Keratinocyte (primary cell): Measurements from ENCODE around the gene URB2. TPM values are rescaled to one million over a fixed set of nuclear protein-coding genes. Genes with fewer than 3 reads are reported as not detected.

Source experiments
- DNase-seq: peaks from one replicate; pipeline ENCODE4 v3.0.0-alpha.2; 2011; ENCODE audit warnings: low read depth, missing footprints, low spot score
- FAIRE-seq: peaks from 2 replicates; lab custom pipeline; 2011; peaks lifted over from hg19 to GRCh38; lab: Jason Lieb, UNC
- H2AFZ ChIP-seq: 2 replicates; pipeline ENCODE4 v1.6.0; 2012; ENCODE audit warnings: low read length, control low read depth, inconsistent platforms; ENCODE audit not compliant: control insufficient read depth
- H3K27ac ChIP-seq: 2 replicates; pipeline ENCODE4 v1.5.1; 2011; ENCODE audit warnings: low read length; ENCODE audit not compliant: control insufficient read depth, insufficient read depth
- H3K27me3 ChIP-seq: 3 replicates; pipeline ENCODE4 v1.6.0; 2011; ENCODE audit warnings: low read length; ENCODE audit not compliant: control insufficient read depth, insufficient read depth; ENCODE audit errors: extremely low read depth
- H3K36me3 ChIP-seq, 2 experiments: 2 replicates in 1 of 2; 3 replicates in 1 of 2; pipeline ENCODE4 v1.5.1; 2011; ENCODE audit warnings: low read length in 2 of 2, mild to moderate bottlenecking in 1 of 2; ENCODE audit not compliant: control insufficient read depth in 2 of 2, insufficient read depth in 2 of 2; ENCODE audit errors: extremely low read depth in 1 of 2
- H3K4me1 ChIP-seq: 3 replicates; pipeline ENCODE4 v1.5.1; 2011; ENCODE audit warnings: low read length; ENCODE audit not compliant: control insufficient read depth, insufficient read depth; ENCODE audit errors: extremely low read depth
- H3K4me2 ChIP-seq: 3 replicates; pipeline ENCODE4 v1.6.0; 2011; ENCODE audit warnings: low read depth, low read length; ENCODE audit not compliant: control insufficient read depth, insufficient read depth; ENCODE audit errors: extremely low read depth
- H3K4me3 ChIP-seq, 3 experiments: fragments of 200-600 bp in 1 of 3; sonication (generic) in 1 of 3; 2 replicates in 2 of 3; 3 replicates in 1 of 3; pipeline ENCODE4 v1.5.1; 2011 to 2016; ENCODE audit warnings: low read length in 3 of 3, mild to moderate bottlenecking in 3 of 3, control low read depth in 2 of 3, inconsistent platforms in 1 of 3, low read depth in 1 of 3, mixed read lengths in 1 of 3, mixed run types in 1 of 3, moderate library complexity in 1 of 3; ENCODE audit not compliant: control insufficient read depth in 2 of 3, insufficient read depth in 2 of 3; ENCODE audit errors: extremely low read depth in 1 of 3
- H3K79me2 ChIP-seq: 2 replicates; pipeline ENCODE4 v1.6.0; 2012; ENCODE audit warnings: low read length; ENCODE audit not compliant: control insufficient read depth, insufficient read depth
- H3K9ac ChIP-seq: 3 replicates; pipeline ENCODE4 v1.6.0; 2011; ENCODE audit warnings: low read length; ENCODE audit not compliant: control insufficient read depth, insufficient read depth; ENCODE audit errors: extremely low read depth
- H3K9me1 ChIP-seq: 3 replicates; pipeline ENCODE4 v1.6.0; 2011; ENCODE audit warnings: low read length; ENCODE audit not compliant: control insufficient read depth, insufficient read depth; ENCODE audit errors: extremely low read depth
- H3K9me3 ChIP-seq: 2 replicates; pipeline ENCODE4 v1.5.1; 2012; ENCODE audit warnings: low read depth, low read length; ENCODE audit not compliant: control insufficient read depth
- H4K20me1 ChIP-seq: 3 replicates; pipeline ENCODE4 v1.6.0; 2011; ENCODE audit warnings: low read length; ENCODE audit not compliant: control insufficient read depth, insufficient read depth; ENCODE audit errors: extremely low read depth
- CTCF ChIP-seq, 3 experiments: IDR thresholded peaks in 1 of 3; conservative IDR thresholded peaks in 1 of 3; optimal IDR thresholded peaks in 1 of 3; 2 replicates in 2 of 3; 3 replicates in 1 of 3; pipeline versions ENCODE3 to v1.5.1; 2011; ENCODE audit warnings: low read length in 3 of 3, mild to moderate bottlenecking in 3 of 3, moderate library complexity in 2 of 3, control low read depth in 1 of 3, inconsistent platforms in 1 of 3; ENCODE audit not compliant: insufficient read depth in 2 of 3; ENCODE audit errors: extremely low read depth in 1 of 3
- EZH2 ChIP-seq: IDR thresholded peaks from one replicate; pipeline ENCODE4 v1.6.1; 2012; ENCODE audit warnings: inconsistent platforms, mild to moderate bottlenecking, low read length, moderate library complexity
- dilution Hi-C: fragments of 300-500 bp; cut with MboI; formaldehyde crosslinking; loops from one replicate; pipeline ENCODE4 v1.7.0; 2020; ENCODE audit warnings: low sequenced_read_pairs; ENCODE audit not compliant: extremely low pct_ligation_motif_present
- polyA plus RNA-seq, 5 experiments: library from polyadenylated mRNA; depleted of rRNA in 3 of 5; stranded (reverse) in 3 of 5; stranded (forward) in 1 of 5; unstranded in 1 of 5; fragments of >200 nt; gene quantifications; 1 replicate in 1 of 5; 2 replicates in 3 of 5; 3 replicates in 1 of 5; pipeline versions ENCODE4 v1.2.1 to v1.2.3, GENCODE V29; 2011 to 2012; ENCODE audit warnings: missing spikeins in 2 of 5, low read depth in 1 of 5, low replicate concordance in 1 of 5

URB2 gene
- polyA plus RNA-seq, 1 donor (not counting 4 experiments of a cell fraction or from before 2014, with no cell fraction given) = 8.5 TPM

DNA sequence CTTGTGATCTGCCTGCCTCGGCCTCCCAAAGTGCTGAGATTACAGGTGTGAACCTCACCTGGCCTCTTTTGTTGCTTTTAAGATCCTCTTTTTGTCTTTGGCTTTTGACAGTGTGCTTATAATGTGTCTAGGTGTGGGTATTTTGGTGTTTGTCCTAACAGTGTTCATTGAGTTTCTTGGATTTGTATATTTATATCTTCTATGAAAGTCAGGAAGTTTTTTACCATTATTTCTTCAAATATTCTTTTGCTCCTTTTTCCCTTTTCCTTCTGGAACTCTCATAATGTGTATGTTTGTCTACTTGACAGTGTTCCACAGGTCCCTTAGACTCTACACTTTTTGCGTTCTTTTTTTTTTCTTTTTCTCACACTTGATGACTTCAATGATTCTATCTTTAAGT lies 59.1 kb downstream of the URB2 start:
- Histone ChIP-seq H3K9me3 (peaks cover 4% of the 10 kb centered on the region), H3K36me3 (no peaks in the 10 kb centered on the region), H3K27me3 (no peaks in the 10 kb centered on the region), H3K9ac (no peak overlapping the region), H3K79me2 (no peaks in the 10 kb centered on the region), H4K20me1 (no peaks in the 10 kb centered on the region), H3K4me1 (no peaks in the 10 kb centered on the region), H3K4me3 (no peak overlapping the region), H3K27ac (no peak overlapping the region), H3K4me2 (no peak overlapping the region), H2AFZ (no peak overlapping the region), H3K9me1 (no peaks in the 10 kb centered on the region)
- TF ChIP-seq EZH2 = no peak
- no peak for TF ChIP-seq CTCF (optimal IDR thresholded peaks at IDR 0.05 in 1 of 3, IDR thresholded peaks at IDR 0.05 in 1 of 3, conservative IDR thresholded peaks at IDR 0.05 in 1 of 3; ENCODE audit: extremely low read depth in 1 of 3, insufficient read depth in 2 of 3, low read length in 3 of 3)
- DNase-seq (no peak), FAIRE-seq (no peak)
- dilution Hi-C loops = no loop called here

DNA sequence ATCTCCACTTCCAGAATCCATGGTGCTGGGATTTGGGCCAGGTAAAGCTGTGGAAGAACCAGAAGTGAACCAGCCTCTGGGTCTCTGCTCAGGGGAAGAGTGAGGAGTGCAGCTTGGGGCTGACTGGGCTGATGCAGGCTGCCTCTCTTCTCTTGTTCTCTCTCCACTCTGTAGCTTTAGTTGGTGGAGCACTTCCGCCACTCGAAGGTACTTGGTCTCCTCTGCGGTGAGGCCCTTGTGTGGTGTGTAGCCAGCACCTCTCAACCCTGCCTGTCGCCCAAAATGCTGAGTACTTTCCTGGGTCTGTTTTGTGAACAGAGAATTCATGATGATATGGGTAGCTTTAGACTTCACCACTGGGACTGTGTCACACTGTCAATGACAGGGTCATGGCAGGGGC lies 63.2 kb downstream of the URB2 start:
- Histone ChIP-seq H4K20me1 (no peaks in the 10 kb centered on the region), H3K4me3 (no peak overlapping the region), H3K9me1 (no peaks in the 10 kb centered on the region), H3K9ac (no peak overlapping the region), H3K27ac (no peak overlapping the region), H3K4me1 (no peaks in the 10 kb centered on the region), H3K9me3 (peaks cover 2% of the 10 kb centered on the region), H3K4me2 (no peak overlapping the region), H3K79me2 (no peaks in the 10 kb centered on the region), H3K36me3 (no peaks in the 10 kb centered on the region), H2AFZ (no peak overlapping the region), H3K27me3 (no peaks in the 10 kb centered on the region)
- DNase-seq = no peak
- TF ChIP-seq CTCF (optimal IDR thresholded peaks at IDR 0.05 in 1 of 3, IDR thresholded peaks at IDR 0.05 in 1 of 3, conservative IDR thresholded peaks at IDR 0.05 in 1 of 3; ENCODE audit: extremely low read depth in 1 of 3, insufficient read depth in 2 of 3, low read length in 3 of 3) (no peak), EZH2 (no peak)
- dilution Hi-C loops = no loop called here
- FAIRE-seq = no peak
